ENCODE results near the gene NR1D1. TPM values are rescaled to one million over a fixed set of nuclear protein-coding genes. Genes with fewer than 3 reads are reported as not detected.

The NR1D1 gene
- total and polyA plus RNA-seq, 2 of the 13 experiments (the other 11 are each of a cell fraction or from before 2014, with no cell fraction given): 2.1 to 2.7 TPM

DNA sequence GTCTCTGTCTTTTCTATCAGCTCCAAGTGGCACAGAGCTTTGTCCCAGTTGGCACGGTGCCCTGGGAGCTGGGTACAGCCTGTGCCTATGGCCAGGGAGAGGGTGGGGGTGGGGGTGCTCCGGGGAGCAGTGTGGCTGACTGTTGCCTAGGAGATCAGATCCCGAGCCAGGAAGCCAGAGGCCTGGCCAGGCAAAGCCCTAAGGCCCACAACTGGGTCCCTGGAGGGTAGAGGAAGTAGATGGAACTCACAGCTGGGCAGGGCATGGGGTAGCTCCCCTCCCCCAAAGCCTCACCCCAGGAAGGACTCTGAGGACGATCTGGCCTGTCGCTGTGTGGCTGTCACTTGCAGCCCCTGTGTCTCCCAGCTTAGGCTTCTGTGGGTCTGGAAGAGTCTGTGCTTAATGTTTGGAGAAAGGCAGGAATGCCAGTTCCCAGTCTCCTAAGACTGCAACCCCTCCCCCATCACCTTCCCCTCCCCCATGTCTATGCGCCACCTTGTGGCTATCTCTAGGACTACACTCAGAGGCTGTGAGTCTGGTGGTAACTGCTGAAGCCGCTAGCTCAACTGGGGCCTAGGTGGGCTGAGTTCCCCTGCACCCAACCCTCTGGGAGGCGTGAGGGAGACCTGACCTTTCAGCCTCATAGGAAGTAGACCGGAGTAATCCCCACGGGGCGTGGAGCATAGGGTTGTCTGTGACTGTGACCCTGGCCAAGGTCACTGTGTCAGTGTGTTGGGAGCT, 25.0 kb downstream of the NR1D1 start (continued):
- TF ChIP-seq PTBP1 (IDR thresholded peaks at IDR 0.05; ENCODE audit: low read depth, low read length, poor library complexity, severe bottlenecking) (no peak), ZNF773 (CRISPR knock-in tag; IDR thresholded peaks at IDR 0.05; ENCODE audit: borderline replicate concordance) (no peak), ZNF468 (CRISPR knock-in tag; IDR thresholded peaks at IDR 0.05) (no peak), ZNF616 (CRISPR knock-in tag; IDR thresholded peaks at IDR 0.05; ENCODE audit: low read depth) (no peak), ZNF225 (CRISPR knock-in tag; IDR thresholded peaks at IDR 0.05) (no peak), RBM22 (optimal IDR thresholded peaks at IDR 0.05; ENCODE audit: low read length) (no peak), ZNF780A (CRISPR knock-in tag; IDR thresholded peaks at IDR 0.05) (no peak), FOXM1 (CRISPR knock-in tag; IDR thresholded peaks at IDR 0.05) (no peak), BRF2 (CRISPR knock-in tag; IDR thresholded peaks at IDR 0.05) (no peak), SCMH1 (CRISPR knock-in tag; IDR thresholded peaks at IDR 0.05; ENCODE audit: borderline replicate concordance) (no peak), YEATS4 (CRISPR knock-in tag; IDR thresholded peaks at IDR 0.05; ENCODE audit: borderline replicate concordance) (no peak), ZFP37 (CRISPR knock-in tag; IDR thresholded peaks at IDR 0.05; ENCODE audit: borderline replicate concordance) (no peak), GFI1 (CRISPR knock-in tag; IDR thresholded peaks at IDR 0.05; ENCODE audit: borderline replicate concordance) (no peak; the same call in 1 of the 2 replicates), FOXJ3 (CRISPR knock-in tag; IDR thresholded peaks at IDR 0.05; ENCODE audit: borderline replicate concordance) (no peak), ZNF572 (CRISPR knock-in tag; IDR thresholded peaks at IDR 0.05) (no peak), IRX3 (CRISPR knock-in tag; IDR thresholded peaks at IDR 0.05; ENCODE audit: borderline replicate concordance, low read depth) (no peak), DMTF1 (CRISPR knock-in tag; IDR thresholded peaks at IDR 0.05) (no peak), ATF7 (IDR thresholded peaks at IDR 0.05) (no peak), ATF7 (CRISPR knock-in tag; IDR thresholded peaks at IDR 0.05) (no peak), ZNF597 (CRISPR knock-in tag; IDR thresholded peaks at IDR 0.05) (no peak), ZNF710 (CRISPR knock-in tag; IDR thresholded peaks at IDR 0.05; ENCODE audit: borderline replicate concordance) (no peak), BHLHE40 (IDR thresholded peaks at IDR 0.05; ENCODE audit: low read length) (peak; percentile 58; the same call in 1 of the 2 replicates), GLMP (CRISPR knock-in tag; IDR thresholded peaks at IDR 0.05; ENCODE audit: borderline replicate concordance) (no peak)
